Measurements from ENCODE around the gene OR51T1.
"Not testable (repeated sequence)": the region's sequence is repeated elsewhere in the genome, so short reads cannot be mapped to it uniquely, and the experiment has no call there.

OR51T1 gene

GRCh38 chr11:4881860-4882500, at the start of gene OR51T1:
Gene OR51T1 (plus strand): TSS chr11:4881900. CDS start chr11:4881900, 0 bp downstream.
- no peak for DNase-seq

- DNase-seq = no peak
Observed at GRCh38 chr11:4839851-4840549, 41.7 kb upstream of the OR51T1 start.

- DNase-seq = no peak
Observed at GRCh38 chr11:4848908-4849532, 32.7 kb upstream of the OR51T1 start, which contains the start of gene OR51S1. Gene OR51S1 (minus strand): TSS chr11:4849208. CDS start chr11:4849208, 0 bp downstream.

- DNase-seq = no peak
Observed at GRCh38 chr11:4851033-4851432, 30.7 kb upstream of the OR51T1 start.

GRCh38 chr11:4854286-4854685, 27.4 kb upstream of the OR51T1 start:
- not testable (repeated sequence) for DNase-seq

GRCh38 chr11:4862447-4863236, 19.1 kb upstream of the OR51T1 start:
- no peak for DNase-seq

GRCh38 chr11:4863876-4864275, 17.8 kb upstream of the OR51T1 start:
- no peak for DNase-seq

GRCh38 chr11:4865855-4866254, 15.8 kb upstream of the OR51T1 start:
- no peak for DNase-seq

GRCh38 chr11:4881188-4881587, 512 bp upstream of the OR51T1 start:
- DNase-seq = no peak

- no peak for DNase-seq
Observed at GRCh38 chr11:4882543-4882942, 843 bp downstream of the OR51T1 start.

GRCh38 chr11:4884361-4884760, 2.7 kb downstream of the OR51T1 start:
- no peak for DNase-seq

- DNase-seq = no peak
Observed at GRCh38 chr11:4886186-4886585, 4.5 kb downstream of the OR51T1 start.

- no peak for DNase-seq
Observed at GRCh38 chr11:4887591-4887990, 5.9 kb downstream of the OR51T1 start.

- DNase-seq = no peak
Observed at GRCh38 chr11:4890279-4890678, 8.6 kb downstream of the OR51T1 start.

GRCh38 chr11:4891996-4892640, 10.4 kb downstream of the OR51T1 start:
- DNase-seq = no peak

- DNase-seq = no peak
Observed at GRCh38 chr11:4903484-4903883, 21.8 kb downstream of the OR51T1 start, which contains the start of gene OR51A7. Gene OR51A7 (plus strand): TSS chr11:4903783. CDS start chr11:4907370, 3,587 bp downstream.

- no peak for DNase-seq
Observed at GRCh38 chr11:4916581-4916980, 34.9 kb downstream of the OR51T1 start.

GRCh38 chr11:4919250-4919649, 37.5 kb downstream of the OR51T1 start, which contains the start of gene OR51G2:
Gene OR51G2 (minus strand): TSS chr11:4919350. CDS start chr11:4915663, 3,687 bp downstream.
- no peak for DNase-seq

- DNase-seq = no peak
Observed at GRCh38 chr11:4921796-4922195, 40.1 kb downstream of the OR51T1 start.

- DNase-seq = no peak
Observed at GRCh38 chr11:4922304-4922703, 40.6 kb downstream of the OR51T1 start.

- no peak for DNase-seq
Observed at GRCh38 chr11:4924239-4924638, 42.5 kb downstream of the OR51T1 start, which contains the start of gene OR51G1. Gene OR51G1 (minus strand): TSS chr11:4924339. CDS start chr11:4924339, 0 bp downstream.

GRCh38 chr11:4926608-4927007, 44.9 kb downstream of the OR51T1 start:
- no peak for DNase-seq
